KMS-11 (cell line): Measurements from ENCODE around the gene FER.
"Not testable (repeated sequence)": the region's sequence is repeated elsewhere in the genome, so short reads cannot be mapped to it uniquely, and the experiment has no call there.

ENCODE experiments used
- H2AFZ ChIP-seq: fragments of 200-600 bp; sonication (generic); 2 replicates; pipeline ENCODE4 v1.6.1; 2016; ENCODE audit warnings: antibody characterized with exemption, mixed run types, low read depth
- H3K27ac ChIP-seq: fragments of 200-600 bp; sonication (generic); 2 replicates; pipeline ENCODE4 v1.6.1; 2016; ENCODE audit warnings: mild to moderate bottlenecking, mixed run types
- H3K27me3 ChIP-seq: fragments of 200-600 bp; sonication (generic); 2 replicates; pipeline ENCODE4 v1.6.1; 2017; ENCODE audit warnings: mild to moderate bottlenecking, low read depth, mixed run types, moderate library complexity; ENCODE audit not compliant: insufficient read depth
- H3K36me3 ChIP-seq: fragments of 200-600 bp; sonication (generic); 2 replicates; pipeline ENCODE4 v1.6.1; 2017; ENCODE audit warnings: mild to moderate bottlenecking, mixed run types; ENCODE audit not compliant: insufficient read depth
- H3K4me1 ChIP-seq: fragments of 200-600 bp; sonication (generic); 2 replicates; pipeline ENCODE4 v1.6.1; 2016; ENCODE audit warnings: mild to moderate bottlenecking, low read depth, mixed run types; ENCODE audit not compliant: poor library complexity, severe bottlenecking
- H3K4me2 ChIP-seq: fragments of 200-600 bp; sonication (generic); 2 replicates; pipeline ENCODE4 v1.7.0; 2016; ENCODE audit warnings: mild to moderate bottlenecking, mixed run types
- H3K4me3 ChIP-seq: fragments of 200-600 bp; sonication (generic); IDR thresholded peaks from 2 replicates; pipeline ENCODE4 v1.6.1; 2017; ENCODE audit warnings: low read depth, low read length, mixed read lengths; ENCODE audit not compliant: insufficient read depth
- H3K79me2 ChIP-seq: fragments of 200-600 bp; sonication (generic); 2 replicates; pipeline ENCODE4 v1.6.1; 2016; ENCODE audit warnings: low read depth, mixed run types; ENCODE audit not compliant: insufficient read depth
- H3K9ac ChIP-seq: fragments of 200-600 bp; sonication (generic); 2 replicates; pipeline ENCODE4 v1.6.1; 2016; ENCODE audit warnings: mild to moderate bottlenecking, mixed run types
- H4K20me1 ChIP-seq: fragments of 200-600 bp; sonication (generic); 2 replicates; pipeline ENCODE4 v1.6.1; 2016; ENCODE audit warnings: mild to moderate bottlenecking, mixed run types; ENCODE audit not compliant: insufficient read depth
- TF ChIP-seq, protein P1 (sequence below): fragments of 200-600 bp; sonication (generic); conservative IDR thresholded peaks from 2 replicates; pipeline ENCODE4 v1.6.1; 2017; ENCODE audit warnings: low read depth, mild to moderate bottlenecking, antibody characterized with exemption, low read length, moderate library complexity, mixed read lengths

FER gene

GRCh38 chr5:108983461-108984092 lies 235.9 kb downstream of the FER start:
- Histone ChIP-seq H4K20me1 (no peaks in the 10 kb centered on the region), H3K4me2 (peak overlapping the region; percentile 82), H3K79me2 (no peaks in the 10 kb centered on the region), H3K4me3 (no peak overlapping the region), H2AFZ (peak overlapping the region; percentile 5; the same call in 1 of the 2 replicates), H3K4me1 (peaks cover 32% of the 10 kb centered on the region), H3K9ac (peak overlapping the region; percentile 31), H3K27me3 (no peaks in the 10 kb centered on the region), H3K36me3 (no peaks in the 10 kb centered on the region), H3K27ac (peak overlapping the region; percentile 83)
- TF ChIP-seq, protein P1, sequence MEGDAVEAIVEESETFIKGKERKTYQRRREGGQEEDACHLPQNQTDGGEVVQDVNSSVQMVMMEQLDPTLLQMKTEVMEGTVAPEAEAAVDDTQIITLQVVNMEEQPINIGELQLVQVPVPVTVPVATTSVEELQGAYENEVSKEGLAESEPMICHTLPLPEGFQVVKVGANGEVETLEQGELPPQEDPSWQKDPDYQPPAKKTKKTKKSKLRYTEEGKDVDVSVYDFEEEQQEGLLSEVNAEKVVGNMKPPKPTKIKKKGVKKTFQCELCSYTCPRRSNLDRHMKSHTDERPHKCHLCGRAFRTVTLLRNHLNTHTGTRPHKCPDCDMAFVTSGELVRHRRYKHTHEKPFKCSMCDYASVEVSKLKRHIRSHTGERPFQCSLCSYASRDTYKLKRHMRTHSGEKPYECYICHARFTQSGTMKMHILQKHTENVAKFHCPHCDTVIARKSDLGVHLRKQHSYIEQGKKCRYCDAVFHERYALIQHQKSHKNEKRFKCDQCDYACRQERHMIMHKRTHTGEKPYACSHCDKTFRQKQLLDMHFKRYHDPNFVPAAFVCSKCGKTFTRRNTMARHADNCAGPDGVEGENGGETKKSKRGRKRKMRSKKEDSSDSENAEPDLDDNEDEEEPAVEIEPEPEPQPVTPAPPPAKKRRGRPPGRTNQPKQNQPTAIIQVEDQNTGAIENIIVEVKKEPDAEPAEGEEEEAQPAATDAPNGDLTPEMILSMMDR, result no peak

- Histone ChIP-seq H3K4me3 (no peak overlapping the region), H3K27me3 (no peaks in the 10 kb centered on the region), H4K20me1 (no peaks in the 10 kb centered on the region), H3K4me2 (0 out of 2 replicates have a peak overlapping the region, but pooled peaks have one; percentile 4), H2AFZ (no peak overlapping the region), H3K27ac (no peak overlapping the region), H3K79me2 (no peaks in the 10 kb centered on the region), H3K4me1 (peaks cover 36% of the 10 kb centered on the region), H3K36me3 (no peaks in the 10 kb centered on the region), H3K9ac (no peak overlapping the region)
- TF ChIP-seq, protein P1, result no peak
These were observed 242.2 kb downstream of the FER start for GRCh38 chr5:108989761-108990392.

- peaks cover 45% of the 10 kb centered on the region for H3K4me1 ChIP-seq
- not testable (repeated sequence) for H4K20me1 ChIP-seq, H3K4me3 ChIP-seq, H3K27me3 ChIP-seq, H3K79me2 ChIP-seq, H3K36me3 ChIP-seq, H2AFZ ChIP-seq, H3K9ac ChIP-seq, H3K4me2 ChIP-seq, H3K27ac ChIP-seq
These were observed 244.8 kb downstream of the FER start for GRCh38 chr5:108992396-108993085.

DNA sequence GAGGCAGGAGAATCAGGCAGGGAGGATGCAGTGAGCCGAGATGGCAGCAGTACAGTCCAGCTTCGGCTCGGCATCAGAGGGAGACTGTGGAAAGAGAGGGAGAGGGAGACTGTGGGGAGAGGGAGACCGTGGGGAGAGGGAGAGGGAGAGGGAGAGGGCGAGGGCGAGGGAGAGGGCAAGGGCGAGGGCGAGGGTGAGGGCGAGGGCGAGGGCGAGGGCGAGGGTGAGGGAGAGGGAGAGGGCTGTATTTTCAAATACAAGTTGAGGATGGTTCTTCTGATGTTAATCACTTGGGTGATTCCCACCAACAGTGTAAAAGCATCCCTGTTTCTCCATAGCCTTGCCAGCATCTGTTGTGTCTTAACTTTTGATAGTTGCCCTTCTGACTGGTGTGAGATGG lies 245.7 kb downstream of the FER start:
- H3K27me3 ChIP-seq, H3K9ac ChIP-seq, H4K20me1 ChIP-seq, H3K27ac ChIP-seq, H3K36me3 ChIP-seq, H3K4me2 ChIP-seq, H3K79me2 ChIP-seq, H3K4me3 ChIP-seq, H2AFZ ChIP-seq: not testable (repeated sequence)
- H3K4me1 ChIP-seq, result peaks cover 51% of the 10 kb centered on the region

- Histone ChIP-seq H3K79me2 (no peaks in the 10 kb centered on the region), H3K27me3 (no peaks in the 10 kb centered on the region), H3K4me2 (peak overlapping the region; percentile 17; the same call in 1 of the 2 replicates), H3K36me3 (no peaks in the 10 kb centered on the region), H2AFZ (no peak overlapping the region), H3K9ac (no peak overlapping the region), H3K27ac (peak overlapping the region; percentile 34; the same call in 1 of the 2 replicates), H3K4me1 (peaks cover 19% of the 10 kb centered on the region), H4K20me1 (no peaks in the 10 kb centered on the region), H3K4me3 (no peak overlapping the region)
- TF ChIP-seq, protein P1, result no peak
These were observed 250.0 kb downstream of the FER start for GRCh38 chr5:108997720-108998119.
